Endothelial cell of umbilical vein (primary cell): ENCODE data around the gene ADSL. TPM values are rescaled to one million over a fixed set of nuclear protein-coding genes. Genes with fewer than 3 reads are reported as not detected.

ENCODE experiments used
- BruUV-seq: library from RNA; stranded (reverse); fragments of 400-500 nt; replicated peaks from 2 replicates; lab custom pipeline; 2021; lab: Mats Ljungman, UMichigan
- CTCF ChIA-PET: fragments of 300-600, 350-600 bp; sonication (Branson Sonifier 250); formaldehyde crosslinking; loops from one replicate; lab custom pipeline; 2021; ENCODE audit warnings: antibody characterized with exemption, inconsistent platforms; lab: Charles Lee
- POLR2A ChIA-PET: fragments of 300-600, 350-600 bp; sonication (Branson Sonifier 250); formaldehyde crosslinking; loops from one replicate; lab custom pipeline; 2021; ENCODE audit warnings: antibody characterized with exemption, inconsistent platforms; lab: Charles Lee
- DNase-seq: peaks from one replicate; pipeline ENCODE4 v3.0.0-alpha.2; 2011; ENCODE audit warnings: low read depth, low spot score
- FAIRE-seq: peaks from 2 replicates; lab custom pipeline; 2011; peaks lifted over from hg19 to GRCh38; lab: Jason Lieb, UNC
- H2AFZ ChIP-seq: 2 replicates; pipeline ENCODE4 v1.6.0; 2012; ENCODE audit warnings: low read depth, low read length, control low read depth, inconsistent platforms
- H3K27ac ChIP-seq: 2 replicates; pipeline ENCODE4 v1.5.1; 2011; ENCODE audit warnings: low read depth, mild to moderate bottlenecking, control low read depth, low read length, moderate library complexity; ENCODE audit not compliant: insufficient read depth
- H3K27me3 ChIP-seq, 2 experiments: 2 replicates each; pipeline versions ENCODE4 v1.6.0 to v1.6.1; 2011; ENCODE audit warnings: low read length in 2 of 2, mixed read lengths in 1 of 2; ENCODE audit not compliant: control insufficient read depth in 2 of 2, insufficient read depth in 2 of 2
- H3K36me3 ChIP-seq, 2 experiments: 2 replicates in 1 of 2; 3 replicates in 1 of 2; pipeline ENCODE4 v1.5.1; 2011; ENCODE audit warnings: low read length in 2 of 2, mild to moderate bottlenecking in 1 of 2, moderate library complexity in 1 of 2; ENCODE audit not compliant: control insufficient read depth in 2 of 2, insufficient read depth in 2 of 2; ENCODE audit errors: extremely low read depth in 1 of 2
- H3K4me1 ChIP-seq: 3 replicates; pipeline ENCODE4 v1.5.1; 2011; ENCODE audit warnings: mild to moderate bottlenecking, low read length; ENCODE audit not compliant: control insufficient read depth, insufficient read depth; ENCODE audit errors: extremely low read depth
- H3K4me2 ChIP-seq: 2 replicates; pipeline ENCODE4 v1.6.1; 2011; ENCODE audit warnings: low read length, control low read depth, mixed read lengths; ENCODE audit not compliant: insufficient read depth
- H3K4me3 ChIP-seq, 3 experiments: fragments of 200-600 bp in 1 of 3; sonication (generic), shearing (Covaris generic) in 1 of 3; replicated peaks in 1 of 3; 2 replicates each; pipeline ENCODE4 v1.5.1; 2011 to 2016; ENCODE audit warnings: control low read depth in 3 of 3, low read length in 3 of 3, mild to moderate bottlenecking in 2 of 3, inconsistent platforms in 1 of 3, low read depth in 1 of 3, moderate library complexity in 1 of 3; ENCODE audit not compliant: insufficient read depth in 1 of 3
- H3K79me2 ChIP-seq: 2 replicates; pipeline ENCODE4 v1.6.0; 2012; ENCODE audit warnings: low read length, inconsistent platforms; ENCODE audit not compliant: control insufficient read depth, insufficient read depth
- H3K9ac ChIP-seq: replicated peaks from 2 replicates; pipeline ENCODE3; 2011; ENCODE audit warnings: low read length, control low read depth; ENCODE audit not compliant: insufficient read depth; ENCODE audit errors: extremely low read depth
- H3K9me1 ChIP-seq: replicated peaks from 3 replicates; pipeline ENCODE4 v1.6.0; 2011; ENCODE audit warnings: mild to moderate bottlenecking, low read length; ENCODE audit not compliant: control insufficient read depth, insufficient read depth; ENCODE audit errors: extremely low read depth
- H3K9me3 ChIP-seq: replicated peaks from 2 replicates; pipeline ENCODE4 v1.5.1; 2012; ENCODE audit warnings: low read length, inconsistent platforms; ENCODE audit not compliant: control insufficient read depth, insufficient read depth
- H4K20me1 ChIP-seq: replicated peaks from 2 replicates; pipeline ENCODE3; 2011; ENCODE audit warnings: mild to moderate bottlenecking, low read length; ENCODE audit not compliant: control insufficient read depth, insufficient read depth; ENCODE audit errors: extremely low read depth
- EZH2 ChIP-seq: IDR thresholded peaks from 2 replicates; pipeline ENCODE4 v1.6.1; 2012; ENCODE audit warnings: borderline replicate concordance, low read depth, mild to moderate bottlenecking, moderate library complexity, low read length, inconsistent platforms; ENCODE audit not compliant: severe bottlenecking
- FOS ChIP-seq: IDR thresholded peaks from 2 replicates; pipeline ENCODE4 v1.6.1; 2011; ENCODE audit warnings: mild to moderate bottlenecking, low read length, moderate library complexity, borderline replicate concordance; ENCODE audit not compliant: insufficient read depth
- GATA2 ChIP-seq: IDR thresholded peaks from 2 replicates; pipeline ENCODE4 v1.7.0; 2011; ENCODE audit warnings: low read depth, mild to moderate bottlenecking, moderate library complexity, mixed read lengths, low read length; ENCODE audit not compliant: insufficient read length, insufficient read depth
- JUN ChIP-seq: IDR thresholded peaks from 2 replicates; pipeline ENCODE4 v1.6.1; 2011; ENCODE audit warnings: borderline replicate concordance, low read depth; ENCODE audit not compliant: insufficient read length, insufficient read depth
- MAX ChIP-seq: IDR thresholded peaks from 2 replicates; pipeline ENCODE4 v1.6.1; 2011; ENCODE audit not compliant: insufficient read depth, insufficient read length
- MYC ChIP-seq: IDR thresholded peaks from one replicate; pipeline ENCODE4 v1.6.1; 2011; ENCODE audit warnings: mild to moderate bottlenecking, low read depth, low read length
- POLR2A ChIP-seq: IDR thresholded peaks from 2 replicates; pipeline ENCODE4 v1.6.1; 2012; ENCODE audit warnings: low read depth, mild to moderate bottlenecking, control low read depth, low read length
- POLR2AphosphoS5 ChIP-seq: IDR thresholded peaks from 2 replicates; pipeline ENCODE4 v1.6.1; 2012; ENCODE audit warnings: low read depth, mild to moderate bottlenecking, control low read depth, low read length, moderate library complexity; ENCODE audit not compliant: insufficient read depth
- dilution Hi-C: fragments of 300-500 bp; cut with MboI; formaldehyde crosslinking; loops from one replicate; pipeline ENCODE4 v1.15.0; 2019; ENCODE audit warnings: low sequenced_read_pairs; ENCODE audit not compliant: extremely low pct_ligation_motif_present
- intact Hi-C: fragments of 100-400 bp; cut with micrococcal nuclease; formaldehyde crosslinking; loops from one replicate; pipeline ENCODE4 v1.10.0; 2022
- polyA plus RNA-seq, 4 experiments: library from polyadenylated mRNA; depleted of rRNA in 3 of 4; stranded (reverse) in 3 of 4; unstranded in 1 of 4; fragments of >200 nt; gene quantifications; 2 replicates each; pipeline versions ENCODE4 v1.2.1 to v1.2.3, GENCODE V29; 2011 to 2012; ENCODE audit warnings: missing spikeins in 1 of 4
- total RNA-seq: library from RNA; stranded (reverse); gene quantifications from 2 replicates; pipeline ENCODE4 v1.2.3, GENCODE V29; 2021
- TF ChIP-seq, protein P1 (sequence below), 2 donors: IDR thresholded peaks; 1 replicate in 1 of 2; 2 replicates in 1 of 2; pipeline ENCODE4 v1.5.1; 2011; ENCODE audit warnings: low read length in 2 of 2, mild to moderate bottlenecking in 2 of 2, moderate library complexity in 2 of 2, control low read depth in 1 of 2, inconsistent platforms in 1 of 2, low read depth in 1 of 2; ENCODE audit not compliant: insufficient read depth in 1 of 2; ENCODE audit errors: extremely low read depth in 1 of 2

Gene ADSL
- total and polyA plus RNA-seq, 2 donors (not counting 3 experiments of a cell fraction or from before 2014, with no cell fraction given) = 103 to 141 TPM

DNA sequence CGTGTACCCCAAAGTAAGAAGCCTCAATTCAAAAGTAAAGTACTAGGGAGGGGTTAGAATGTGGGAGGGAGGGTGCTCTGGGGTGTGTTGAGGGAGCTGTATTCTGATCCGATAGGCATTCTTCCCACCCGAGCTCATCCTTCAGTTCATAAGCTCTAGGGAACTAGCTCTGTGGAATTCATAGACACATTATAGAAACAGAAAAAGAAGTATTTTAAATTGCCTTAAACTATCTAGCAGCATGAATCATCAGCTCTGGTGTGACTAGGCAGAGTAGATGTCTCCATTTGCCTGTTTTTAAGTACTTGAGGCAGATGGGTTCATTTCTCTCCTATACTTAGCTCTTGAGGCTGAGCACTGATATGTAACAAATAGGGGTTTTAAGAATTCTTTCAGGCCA, 16.8 kb downstream of the ADSL start:
- no peak overlapping the region for H3K27ac ChIP-seq
- H3K36me3 ChIP-seq = peaks cover 35 to 48% of the 10 kb centered on the region in 2 experiments
- H3K9me3 ChIP-seq = no peaks in the 10 kb centered on the region
- no peaks in the 10 kb centered on the region for H4K20me1 ChIP-seq
- ChIA-PET CTCF (interaction anchor here (0.9 to 1.7 kb wide), 2 partner anchors 15 to 338 kb away, joined by 3 to 5 read pairs; no protein-coding TSS in a partner anchor), POLR2A (no interaction called here)
- H3K27me3 ChIP-seq = no peaks in the 10 kb centered on the region
- no peaks in the 10 kb centered on the region for H3K9me1 ChIP-seq
- H3K9ac ChIP-seq = no peak overlapping the region
- H2AFZ ChIP-seq = no peak overlapping the region
- DNase-seq = no peak
- no peak overlapping the region for H3K4me3 ChIP-seq
- H3K4me1 ChIP-seq = peaks cover 10% of the 10 kb centered on the region
- no peak for FAIRE-seq
- dilution Hi-C loops = no loop called here
- H3K4me2 ChIP-seq = no peak overlapping the region
- intact Hi-C loops = no loop called here
- BruUV-seq = no TSS peak
- TF ChIP-seq EZH2 (no peak), JUN (no peak), MYC (no peak), POLR2AphosphoS5 (no peak), POLR2A (no peak), GATA2 (no peak), FOS (no peak), MAX (no peak)
- TF ChIP-seq, protein P1, sequence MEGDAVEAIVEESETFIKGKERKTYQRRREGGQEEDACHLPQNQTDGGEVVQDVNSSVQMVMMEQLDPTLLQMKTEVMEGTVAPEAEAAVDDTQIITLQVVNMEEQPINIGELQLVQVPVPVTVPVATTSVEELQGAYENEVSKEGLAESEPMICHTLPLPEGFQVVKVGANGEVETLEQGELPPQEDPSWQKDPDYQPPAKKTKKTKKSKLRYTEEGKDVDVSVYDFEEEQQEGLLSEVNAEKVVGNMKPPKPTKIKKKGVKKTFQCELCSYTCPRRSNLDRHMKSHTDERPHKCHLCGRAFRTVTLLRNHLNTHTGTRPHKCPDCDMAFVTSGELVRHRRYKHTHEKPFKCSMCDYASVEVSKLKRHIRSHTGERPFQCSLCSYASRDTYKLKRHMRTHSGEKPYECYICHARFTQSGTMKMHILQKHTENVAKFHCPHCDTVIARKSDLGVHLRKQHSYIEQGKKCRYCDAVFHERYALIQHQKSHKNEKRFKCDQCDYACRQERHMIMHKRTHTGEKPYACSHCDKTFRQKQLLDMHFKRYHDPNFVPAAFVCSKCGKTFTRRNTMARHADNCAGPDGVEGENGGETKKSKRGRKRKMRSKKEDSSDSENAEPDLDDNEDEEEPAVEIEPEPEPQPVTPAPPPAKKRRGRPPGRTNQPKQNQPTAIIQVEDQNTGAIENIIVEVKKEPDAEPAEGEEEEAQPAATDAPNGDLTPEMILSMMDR (IDR thresholded peaks at IDR 0.05; ENCODE audit: extremely low read depth in 1 of 2, insufficient read depth in 1 of 2, low read depth in 1 of 2, low read length in 2 of 2) = no peak
- H3K79me2 ChIP-seq = no peaks in the 10 kb centered on the region
